Progenitor cell of endocrine pancreas (in vitro differentiated cells): ENCODE results near the gene SLC25A34. TPM values are rescaled to one million over a fixed set of nuclear protein-coding genes. Genes with fewer than 3 reads are reported as not detected.

Experiments
- DNase-seq: peaks from one replicate; pipeline ENCODE4 v3.0.0; 2021; ENCODE audit warnings: low spot score; ENCODE audit not compliant: unreplicated experiment
- H3K27ac Mint-ChIP-seq: 2 replicates; pipeline ENCODE4 v1.8.0; 2021; ENCODE audit warnings: mild to moderate bottlenecking, moderate library complexity, mixed read lengths
- H3K27me3 Mint-ChIP-seq: 2 replicates; pipeline ENCODE4 v1.8.0; 2021; ENCODE audit warnings: mixed read lengths
- H3K36me3 Mint-ChIP-seq: 2 replicates; pipeline ENCODE4 v1.8.0; 2022; ENCODE audit warnings: mixed read lengths; ENCODE audit not compliant: insufficient read depth
- H3K4me1 Mint-ChIP-seq: 2 replicates; pipeline ENCODE4 v1.8.0; 2021; ENCODE audit warnings: low read depth, mixed read lengths
- H3K4me3 Mint-ChIP-seq: 2 replicates; pipeline ENCODE4 v1.8.0; 2021; ENCODE audit warnings: low read depth, mild to moderate bottlenecking, moderate library complexity, mixed read lengths
- H3K9me3 Mint-ChIP-seq: 2 replicates; pipeline ENCODE4 v1.8.0; 2021; ENCODE audit warnings: low read depth, mixed read lengths
- total RNA-seq: library from RNA; stranded (reverse); gene quantifications from 2 replicates; pipeline ENCODE4 v1.2.1, GENCODE V29; 2021
- TF ChIP-seq, protein P1 (sequence below): fragments of 200-600 bp; sonication (generic); IDR thresholded peaks from one replicate; pipeline ENCODE4 v1.5.0; 2021; ENCODE audit warnings: antibody characterized with exemption, mild to moderate bottlenecking; ENCODE audit not compliant: unreplicated experiment

Gene SLC25A34
- total RNA-seq, 1 donor from 2014 or later, result 6.0 TPM

DNA sequence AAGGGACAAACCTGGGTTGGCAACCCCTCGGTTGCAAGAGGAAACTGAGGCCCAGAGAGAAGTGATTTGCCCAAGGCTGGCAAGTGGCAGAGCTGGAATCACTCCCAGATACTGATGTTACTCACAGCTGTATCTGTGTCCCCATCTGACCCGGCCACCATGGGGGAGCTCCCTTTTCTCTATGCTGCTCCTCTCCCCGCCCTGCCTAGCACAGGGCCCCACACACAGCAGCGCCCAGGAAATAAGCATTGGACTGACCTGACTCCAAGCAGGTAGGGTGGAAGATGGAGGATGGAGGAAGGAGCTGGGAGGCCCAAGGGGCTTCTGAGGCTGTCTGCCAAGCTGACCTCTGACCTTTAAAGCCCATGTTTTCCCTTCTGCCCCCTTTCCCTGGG, 19.6 kb downstream of the SLC25A34 start:
- no peak for DNase-seq
- Mint-ChIP-seq H3K9me3 (no peaks in the 10 kb centered on the region), H3K27me3 (peaks cover 2% of the 10 kb centered on the region), H3K27ac (no peak overlapping the region), H3K36me3 (no peaks in the 10 kb centered on the region), H3K4me3 (no peak overlapping the region), H3K4me1 (peaks cover 14% of the 10 kb centered on the region)
- TF ChIP-seq, protein P1, sequence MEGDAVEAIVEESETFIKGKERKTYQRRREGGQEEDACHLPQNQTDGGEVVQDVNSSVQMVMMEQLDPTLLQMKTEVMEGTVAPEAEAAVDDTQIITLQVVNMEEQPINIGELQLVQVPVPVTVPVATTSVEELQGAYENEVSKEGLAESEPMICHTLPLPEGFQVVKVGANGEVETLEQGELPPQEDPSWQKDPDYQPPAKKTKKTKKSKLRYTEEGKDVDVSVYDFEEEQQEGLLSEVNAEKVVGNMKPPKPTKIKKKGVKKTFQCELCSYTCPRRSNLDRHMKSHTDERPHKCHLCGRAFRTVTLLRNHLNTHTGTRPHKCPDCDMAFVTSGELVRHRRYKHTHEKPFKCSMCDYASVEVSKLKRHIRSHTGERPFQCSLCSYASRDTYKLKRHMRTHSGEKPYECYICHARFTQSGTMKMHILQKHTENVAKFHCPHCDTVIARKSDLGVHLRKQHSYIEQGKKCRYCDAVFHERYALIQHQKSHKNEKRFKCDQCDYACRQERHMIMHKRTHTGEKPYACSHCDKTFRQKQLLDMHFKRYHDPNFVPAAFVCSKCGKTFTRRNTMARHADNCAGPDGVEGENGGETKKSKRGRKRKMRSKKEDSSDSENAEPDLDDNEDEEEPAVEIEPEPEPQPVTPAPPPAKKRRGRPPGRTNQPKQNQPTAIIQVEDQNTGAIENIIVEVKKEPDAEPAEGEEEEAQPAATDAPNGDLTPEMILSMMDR, result no peak

DNA sequence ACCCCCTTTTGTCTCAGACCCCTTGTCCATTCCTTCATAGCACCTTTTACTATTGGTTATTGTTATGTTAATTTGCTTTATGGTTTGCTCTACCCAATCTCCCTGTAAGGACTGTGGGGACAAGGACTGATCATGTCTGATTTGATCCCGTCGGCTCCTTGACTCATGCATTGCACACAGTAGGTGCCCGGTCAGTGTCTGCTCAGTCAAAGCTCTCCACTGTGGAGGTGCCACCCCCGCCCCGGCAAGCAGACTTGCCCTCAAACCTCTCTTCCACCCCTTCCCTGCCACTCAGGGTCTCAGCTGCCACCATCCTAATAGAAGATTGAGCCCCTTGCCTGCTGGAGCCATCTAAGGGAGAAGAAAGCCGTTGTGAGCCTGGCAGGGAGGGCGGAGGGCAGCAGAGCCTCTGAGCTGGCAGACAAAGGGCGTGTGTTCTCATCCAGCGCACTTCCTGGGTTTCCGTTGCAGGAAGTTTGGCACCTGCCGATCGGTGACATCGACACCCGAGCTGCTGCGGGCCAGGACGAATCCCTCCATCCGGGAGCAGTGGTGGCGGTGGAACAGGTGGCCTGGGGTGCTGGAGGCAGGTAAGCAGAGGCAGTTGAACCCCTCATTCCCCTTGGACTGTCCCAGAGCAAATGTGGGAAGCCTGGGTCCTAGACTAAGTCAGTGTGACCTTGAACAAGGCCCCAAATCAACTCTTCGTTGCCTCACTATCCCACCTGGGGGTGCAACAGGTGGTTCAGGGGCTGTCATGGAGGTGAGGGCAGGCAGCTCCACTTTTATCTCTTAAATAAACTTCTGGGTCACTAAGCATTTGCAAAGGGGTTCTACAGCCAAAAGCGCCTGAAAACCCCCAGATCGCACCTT, 20.3 kb downstream of the SLC25A34 start:
- Mint-ChIP-seq H3K27ac (no peak overlapping the region), H3K4me3 (no peak overlapping the region), H3K27me3 (peaks cover 2% of the 10 kb centered on the region), H3K9me3 (no peaks in the 10 kb centered on the region), H3K4me1 (peaks cover 21% of the 10 kb centered on the region), H3K36me3 (no peaks in the 10 kb centered on the region)
- TF ChIP-seq, protein P1, result no peak
- no peak for DNase-seq

DNA sequence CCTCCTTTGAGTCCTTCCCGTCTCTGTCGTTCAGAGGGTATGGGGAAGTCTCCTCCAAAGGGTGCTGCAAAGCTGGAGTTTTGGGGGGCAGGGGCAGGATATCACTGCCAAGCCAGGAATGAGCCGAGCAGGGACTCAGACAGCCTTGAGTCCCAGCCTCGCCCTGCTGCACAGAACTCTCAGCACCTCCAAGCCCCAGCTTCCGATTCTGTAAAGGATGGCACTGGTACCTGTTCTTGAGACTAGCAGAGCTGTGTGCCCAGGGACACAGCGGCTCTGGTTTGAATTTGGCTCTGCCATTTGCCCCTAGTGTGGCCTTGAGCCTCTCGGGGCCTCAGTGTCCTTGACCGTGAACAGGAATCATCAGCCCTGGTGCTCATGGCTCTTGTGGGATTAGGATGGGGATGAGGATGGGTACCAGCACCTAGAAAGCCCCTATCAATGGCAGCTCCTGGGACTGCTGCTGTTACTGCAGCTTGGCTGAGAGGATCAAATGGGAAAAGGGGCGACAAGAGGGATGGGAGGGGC, 21.0 kb downstream of the SLC25A34 start:
- Mint-ChIP-seq H3K27me3 (no peaks in the 10 kb centered on the region), H3K9me3 (no peaks in the 10 kb centered on the region), H3K27ac (no peak overlapping the region), H3K4me3 (peak overlapping the region; percentile 83), H3K36me3 (no peaks in the 10 kb centered on the region), H3K4me1 (peaks cover 23% of the 10 kb centered on the region)
- TF ChIP-seq, protein P1, result no peak
- no peak for DNase-seq

DNA sequence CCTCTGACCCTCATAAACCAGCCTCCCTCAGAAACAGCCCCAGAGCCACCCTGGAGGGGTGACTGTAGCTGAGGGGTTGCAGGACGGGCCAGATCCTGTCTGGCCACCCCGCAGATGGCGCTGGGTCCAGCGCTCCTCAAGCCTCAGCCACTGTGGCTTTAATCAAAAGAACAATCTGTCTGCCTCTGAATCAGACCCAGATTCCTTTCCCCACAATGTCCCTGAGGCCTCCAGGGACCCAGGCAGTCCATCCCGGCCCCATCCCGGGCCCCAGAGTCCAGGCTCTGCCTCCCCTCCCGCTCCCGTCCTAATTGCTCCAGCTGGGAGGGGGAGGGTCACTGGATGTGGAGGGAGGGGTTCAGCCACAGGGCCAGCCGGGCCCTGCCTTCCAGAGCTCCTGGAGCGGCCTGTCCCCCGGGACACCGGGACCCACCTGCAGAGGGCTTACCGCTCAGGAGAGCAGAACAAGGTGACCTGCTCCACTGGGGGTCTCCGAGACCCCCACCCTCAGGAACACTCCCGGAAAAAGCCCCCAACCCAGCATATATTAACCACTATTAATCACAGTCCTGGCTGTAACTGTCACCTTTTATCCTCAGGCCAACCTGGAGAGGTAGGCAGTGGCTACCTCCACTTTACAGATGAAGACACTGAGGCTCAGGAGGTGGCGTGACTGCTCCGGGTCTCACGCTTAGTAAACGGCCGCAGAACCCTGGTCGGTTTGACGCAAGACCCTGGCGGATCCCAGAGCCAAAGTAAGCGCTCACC, 21.7 kb downstream of the SLC25A34 start:
- Mint-ChIP-seq H3K27me3 (no peaks in the 10 kb centered on the region), H3K36me3 (peaks cover 4% of the 10 kb centered on the region), H3K27ac (peak overlapping the region; percentile 97), H3K4me1 (peaks cover 27% of the 10 kb centered on the region), H3K4me3 (peak overlapping the region; percentile 83), H3K9me3 (no peaks in the 10 kb centered on the region)
- DNase-seq, result no peak
- TF ChIP-seq, protein P1, result peak; percentile 35

DNA sequence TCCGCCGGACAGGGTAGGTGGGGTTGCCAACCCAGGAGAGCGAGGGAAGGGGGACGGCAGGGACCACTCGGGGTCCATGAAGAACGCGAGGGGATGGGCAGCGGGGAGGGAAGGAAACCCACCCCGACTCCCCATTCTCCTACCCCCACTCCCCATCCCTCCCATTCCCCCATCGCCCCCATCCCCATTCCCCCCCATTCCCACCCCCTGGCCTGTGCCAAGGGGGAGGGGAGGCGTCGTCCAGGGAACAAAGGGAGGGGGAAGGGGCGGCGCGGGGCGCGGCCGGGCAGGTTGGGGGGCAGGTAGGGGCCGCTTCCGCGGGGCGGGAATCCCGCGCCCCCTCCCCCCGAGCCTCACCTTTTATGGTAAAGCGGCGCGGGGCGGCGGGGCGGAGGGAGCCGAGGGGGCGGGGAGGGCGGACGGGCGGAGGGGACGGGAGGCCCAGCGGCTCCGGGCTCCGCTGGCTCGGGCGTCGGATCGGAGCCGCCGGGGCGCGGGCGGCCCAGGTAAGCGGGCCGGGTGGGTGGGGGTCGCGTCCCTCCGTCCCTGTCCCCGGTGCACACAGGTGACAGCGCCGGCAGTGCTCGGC, 22.4 kb downstream of the SLC25A34 start, which contains the start of gene FBLIM1:
TSS of gene FBLIM1 (plus strand) at position 453 of the 589 bp plus-strand sequence. CDS start 6,189 bp downstream, outside the sequence.
- peaks cover 4% of the 10 kb centered on the region for H3K36me3 Mint-ChIP-seq
- H3K4me1 Mint-ChIP-seq, result peaks cover 27% of the 10 kb centered on the region
- peak; percentile 60 for DNase-seq
- peak within 1 kb of the TSS; percentile 91 for H3K4me3 Mint-ChIP-seq
- H3K27ac Mint-ChIP-seq, result peak within 1 kb of the TSS; percentile 97
- H3K27me3 Mint-ChIP-seq, result no peaks in the 10 kb centered on the region
- TF ChIP-seq, protein P1, result no peak
- H3K9me3 Mint-ChIP-seq, result no peaks in the 10 kb centered on the region
